GM21367 (cell line): Measurements from ENCODE around the gene ZNF236.

Experiments used
- ATAC-seq: cut with Tn5 transposase; IDR thresholded peaks from one replicate; pipeline ENCODE4 v1.9.1; 2021; ENCODE audit not compliant: unreplicated experiment

Gene ZNF236

GRCh38 chr18:77019641-77020040 lies 197.3 kb downstream of the ZNF236 start:
- ATAC-seq = no peak
